G401.6 (cell line): ENCODE data around the gene NAGPA.

Experiments used
- FAIRE-seq: peaks from 2 replicates; lab custom pipeline; 2012; peaks lifted over from hg19 to GRCh38; lab: Jason Lieb, UNC

NAGPA gene

GRCh38 chr16:5027575-5028235 is 6.0 kb downstream of the NAGPA start:
- FAIRE-seq, result no peak

- no peak for FAIRE-seq
Measured at GRCh38 chr16:5027086-5027485, 6.6 kb downstream of the NAGPA start.

GRCh38 chr16:5026664-5027063 is 7.1 kb downstream of the NAGPA start:
- FAIRE-seq, result no peak

- FAIRE-seq, result no peak
Measured at GRCh38 chr16:5025171-5025632, 8.5 kb downstream of the NAGPA start.

GRCh38 chr16:5024632-5025031 is 9.1 kb downstream of the NAGPA start:
- FAIRE-seq, result no peak

GRCh38 chr16:5022521-5022920 is 11.2 kb downstream of the NAGPA start:
- FAIRE-seq, result no peak

GRCh38 chr16:5020551-5020950 is 13.2 kb downstream of the NAGPA start:
- FAIRE-seq, result no peak

GRCh38 chr16:5019775-5020174 is 14.0 kb downstream of the NAGPA start:
- no peak for FAIRE-seq

- FAIRE-seq, result no peak
Measured at GRCh38 chr16:5018793-5019192, 14.9 kb downstream of the NAGPA start.

- no peak for FAIRE-seq
Measured at GRCh38 chr16:5017678-5017969, 16.1 kb downstream of the NAGPA start.

- no peak for FAIRE-seq
Measured at GRCh38 chr16:5016967-5017677, 16.6 kb downstream of the NAGPA start.

- no peak for FAIRE-seq
Measured at GRCh38 chr16:5015887-5016286, 17.8 kb downstream of the NAGPA start.

GRCh38 chr16:5015351-5015750 is 18.4 kb downstream of the NAGPA start:
- FAIRE-seq, result no peak

- no peak for FAIRE-seq
Measured at GRCh38 chr16:5012887-5013286, 20.8 kb downstream of the NAGPA start.

- no peak for FAIRE-seq
Measured at GRCh38 chr16:5011637-5012036, 22.1 kb downstream of the NAGPA start.

GRCh38 chr16:5010576-5011329 is 23.0 kb downstream of the NAGPA start:
- FAIRE-seq, result no peak

GRCh38 chr16:5008311-5008731 is 25.4 kb downstream of the NAGPA start:
- no peak for FAIRE-seq

- FAIRE-seq, result no peak
Measured at GRCh38 chr16:5007256-5007655, 26.5 kb downstream of the NAGPA start.

GRCh38 chr16:5006348-5007193 is 27.2 kb downstream of the NAGPA start:
- FAIRE-seq, result no peak

GRCh38 chr16:5005916-5006315 is 27.8 kb downstream of the NAGPA start:
- no peak for FAIRE-seq

GRCh38 chr16:5004311-5004710 is 29.4 kb downstream of the NAGPA start:
- FAIRE-seq, result no peak

GRCh38 chr16:5003828-5004227 is 29.9 kb downstream of the NAGPA start:
- no peak for FAIRE-seq

- no peak for FAIRE-seq
Measured at GRCh38 chr16:5003211-5003610, 30.5 kb downstream of the NAGPA start.
